GM19468 (cell line): ENCODE results near the gene LURAP1L.
"Not testable (repeated sequence)": the region's sequence is repeated elsewhere in the genome, so short reads cannot be mapped to it uniquely, and the experiment has no call there.

Experiments used
- ATAC-seq: cut with Tn5 transposase; IDR thresholded peaks from one replicate; pipeline ENCODE4 v1.9.1; 2021; ENCODE audit warnings: mild to moderate bottlenecking, moderate library complexity, moderate number of reproducible peaks; ENCODE audit not compliant: unreplicated experiment; ENCODE audit errors: extremely low read depth

The LURAP1L gene

GRCh38 chr9:12851341-12852090, 76.7 kb downstream of the LURAP1L start:
- ATAC-seq: no peak

GRCh38 chr9:12853051-12853450, 78.2 kb downstream of the LURAP1L start:
- no peak for ATAC-seq

GRCh38 chr9:12854221-12854620, 79.4 kb downstream of the LURAP1L start:
- no peak for ATAC-seq

- ATAC-seq: no peak
Observed at GRCh38 chr9:12855066-12855465, 80.2 kb downstream of the LURAP1L start.

GRCh38 chr9:12856603-12857002, 81.8 kb downstream of the LURAP1L start:
- ATAC-seq: no peak

GRCh38 chr9:12859704-12860251, 85.0 kb downstream of the LURAP1L start:
- no peak for ATAC-seq

DNA sequence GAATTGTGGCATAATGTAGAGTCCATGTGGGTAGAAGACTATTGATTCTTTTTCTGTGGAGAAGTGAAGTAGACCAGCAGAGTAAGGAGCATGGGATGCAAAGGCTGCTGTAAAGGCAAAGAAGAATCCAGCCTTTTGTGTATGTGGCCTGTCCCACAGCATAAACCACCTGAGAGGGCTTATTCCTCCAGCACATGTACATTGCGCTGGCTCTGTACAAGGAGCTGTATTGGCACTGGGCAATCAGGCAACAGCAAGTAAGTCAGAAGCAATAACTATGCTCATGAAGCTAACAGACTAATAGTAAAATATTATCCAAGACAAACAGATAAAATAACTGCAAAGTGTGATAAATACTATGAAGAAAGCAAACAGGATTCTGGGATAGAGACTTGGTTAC, 86.2 kb downstream of the LURAP1L start:
- no peak for ATAC-seq

- ATAC-seq: no peak
Observed at GRCh38 chr9:12862611-12863410, 88.0 kb downstream of the LURAP1L start.

DNA sequence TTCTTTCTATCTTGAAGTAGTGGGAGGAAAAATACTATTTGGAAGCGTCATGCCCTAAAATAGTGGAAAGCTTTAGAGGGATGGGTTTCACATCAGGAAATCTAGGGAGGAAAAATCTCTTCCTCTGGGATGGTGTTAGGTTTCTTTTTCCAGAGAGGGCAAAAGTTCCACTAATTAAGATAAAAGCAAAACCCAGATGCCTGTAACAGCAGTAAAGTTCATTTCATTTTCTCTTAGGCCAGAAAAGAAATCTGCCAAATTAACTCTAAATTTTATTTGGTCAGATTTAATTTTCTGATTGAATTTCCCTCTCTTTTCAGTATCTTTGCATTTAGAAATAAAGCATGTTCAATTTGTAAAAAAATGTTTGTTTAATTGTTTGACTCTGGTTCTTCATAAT, 88.8 kb downstream of the LURAP1L start:
- ATAC-seq: no peak

DNA sequence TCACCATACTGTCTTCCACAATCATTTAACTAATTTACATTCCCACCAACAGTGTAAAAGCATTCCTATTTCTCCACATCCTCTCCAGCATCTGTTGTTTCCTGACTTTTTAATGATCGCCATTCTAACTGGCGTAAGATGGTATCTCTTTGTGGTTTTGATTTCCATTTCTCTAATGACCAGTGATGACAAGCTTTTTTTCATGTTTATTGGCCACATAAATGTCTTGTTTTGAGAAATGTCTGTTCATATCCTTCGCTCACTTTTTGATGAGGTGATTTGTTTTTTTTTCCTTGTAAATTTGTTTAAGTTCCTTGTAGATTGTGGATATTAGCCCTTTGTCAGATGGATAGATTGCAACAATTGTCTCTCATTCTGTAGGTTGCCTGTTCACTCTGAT, 90.6 kb downstream of the LURAP1L start:
- ATAC-seq: not testable (repeated sequence)
